Nucleus accumbens (tissue), 56 donors: ENCODE results near the gene GTF2E1.

Source experiments
- DNase-seq, 56 donors: peaks; one replicate each; lab custom pipeline; 2025; lab: John Stamatoyannopoulos, UW

The GTF2E1 gene

DNA sequence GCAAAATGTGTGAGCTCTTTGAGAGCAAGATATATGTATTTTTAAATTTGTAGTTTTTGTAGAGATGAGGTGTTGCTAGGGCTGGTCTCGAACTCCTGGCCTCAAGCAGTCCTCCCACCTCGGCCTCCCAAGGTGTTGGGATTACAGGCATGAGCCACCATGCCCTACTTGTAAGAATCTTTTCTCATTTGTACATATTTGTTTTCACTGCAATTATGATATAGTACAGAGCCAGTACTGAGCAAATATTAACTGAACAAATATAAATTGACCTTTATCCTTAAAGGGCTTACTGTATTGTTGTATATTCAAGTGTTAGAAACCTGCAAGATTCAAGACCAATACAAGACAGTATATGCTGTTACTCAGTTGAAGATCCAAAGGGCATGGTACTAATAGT is 53.4 kb downstream of the GTF2E1 start:
- no peak for DNase-seq

GRCh38 chr3:120796976-120797375 is 54.4 kb downstream of the GTF2E1 start:
- peak in 12 of 56 donors; percentile 1 to 47 (median 9) for DNase-seq

- DNase-seq: no peak
These were observed 55.3 kb downstream of the GTF2E1 start for GRCh38 chr3:120797857-120798256.

DNA sequence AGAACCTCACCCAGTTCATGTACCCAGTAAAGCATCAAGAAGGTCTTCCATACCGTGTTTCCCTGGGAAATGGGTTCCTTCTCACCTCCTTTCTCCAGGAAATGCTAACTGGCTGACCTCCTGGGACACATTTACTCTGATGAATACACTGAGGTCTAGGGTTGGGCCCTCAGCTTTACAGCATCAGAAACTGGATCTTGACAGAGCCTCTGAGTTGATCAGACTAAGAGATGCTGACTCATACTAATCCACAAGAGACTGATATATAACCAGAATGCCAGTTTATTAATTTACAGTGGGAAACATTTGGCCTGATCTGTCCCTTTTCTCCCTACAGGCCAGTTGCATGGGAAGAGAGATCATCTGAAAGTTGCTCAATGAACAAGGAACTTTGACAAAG is 55.8 kb downstream of the GTF2E1 start:
- no peak for DNase-seq

DNA sequence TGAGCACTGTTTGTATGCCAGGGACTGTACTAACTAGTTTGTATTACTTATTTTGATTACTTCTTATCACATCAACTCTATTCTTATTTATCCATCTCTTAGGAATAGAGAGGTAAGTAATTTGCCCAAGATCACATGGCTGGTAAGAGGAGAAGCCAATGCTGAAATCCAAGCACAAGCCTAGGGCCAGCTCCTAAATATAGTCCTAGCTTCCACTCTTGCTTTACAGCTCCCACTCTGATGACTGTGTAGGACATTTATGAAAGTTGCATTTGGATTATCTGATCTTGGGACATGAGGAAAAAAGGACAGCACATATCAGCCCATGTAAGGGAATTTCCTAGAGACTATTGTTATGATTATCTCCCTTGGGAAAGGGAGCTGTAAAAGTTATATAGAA is 58.1 kb downstream of the GTF2E1 start:
- DNase-seq: no peak

GRCh38 chr3:120801484-120801883 is 58.9 kb downstream of the GTF2E1 start:
- no peak for DNase-seq

DNA sequence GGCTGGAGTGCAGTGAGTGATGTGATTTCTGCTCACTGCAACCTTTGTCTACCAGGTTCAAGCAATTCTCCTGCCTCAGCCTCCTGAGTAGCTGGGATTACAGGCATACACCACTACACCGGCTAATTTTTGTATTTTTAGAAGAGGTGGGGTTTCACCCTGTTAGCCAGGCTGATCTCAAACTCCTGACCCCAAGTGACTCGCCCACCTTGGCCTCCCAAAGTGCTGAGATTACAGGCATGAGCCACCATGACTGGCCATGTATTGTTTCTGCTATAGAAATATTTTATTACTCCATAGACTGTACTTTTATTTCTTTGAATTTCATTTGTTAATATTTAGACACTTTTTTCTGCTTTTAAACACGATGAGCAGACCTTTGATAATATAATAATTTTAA is 60.4 kb downstream of the GTF2E1 start:
- DNase-seq: no peak

- peak in 40 of 56 donors; percentile 4 to 71 (median 26) for DNase-seq
These were observed 74.2 kb downstream of the GTF2E1 start for GRCh38 chr3:120816728-120817127.

- no peak for DNase-seq
These were observed 78.2 kb downstream of the GTF2E1 start for GRCh38 chr3:120820748-120821147.

GRCh38 chr3:120821426-120821825 is 78.9 kb downstream of the GTF2E1 start:
- DNase-seq: no peak

- DNase-seq: no peak
These were observed 80.6 kb downstream of the GTF2E1 start for GRCh38 chr3:120823156-120823555.

GRCh38 chr3:120824613-120825012 is 82.1 kb downstream of the GTF2E1 start:
- DNase-seq: no peak

- no peak for DNase-seq
These were observed 86.3 kb downstream of the GTF2E1 start for GRCh38 chr3:120828796-120829195.

DNA sequence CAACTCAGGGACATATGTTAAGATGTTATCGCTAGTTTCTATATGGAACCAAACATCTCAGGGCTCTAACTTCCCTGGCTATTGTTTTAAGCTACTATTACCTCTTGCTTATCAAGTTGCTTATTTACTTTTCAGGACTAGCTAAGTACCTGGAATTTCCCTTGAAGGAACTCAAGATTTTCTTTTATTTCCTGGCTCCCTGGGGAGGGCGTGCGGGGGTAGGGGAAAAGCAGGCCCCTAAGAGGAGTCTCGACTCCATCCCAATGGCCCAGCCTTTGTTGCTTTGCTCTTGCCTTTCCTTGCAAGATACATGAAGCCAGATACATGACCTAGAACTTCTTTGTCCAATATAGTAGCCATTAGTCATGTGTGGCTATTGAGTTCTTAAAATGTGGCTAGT is 88.5 kb downstream of the GTF2E1 start:
- no peak for DNase-seq
